GM04504 (cell line): ENCODE measurements around the gene DYSF.

ENCODE experiments used
- DNase-seq: peaks from one replicate; pipeline ENCODE4 v3.0.0-alpha.2; 2012; ENCODE audit warnings: low read depth

Gene DYSF

DNA sequence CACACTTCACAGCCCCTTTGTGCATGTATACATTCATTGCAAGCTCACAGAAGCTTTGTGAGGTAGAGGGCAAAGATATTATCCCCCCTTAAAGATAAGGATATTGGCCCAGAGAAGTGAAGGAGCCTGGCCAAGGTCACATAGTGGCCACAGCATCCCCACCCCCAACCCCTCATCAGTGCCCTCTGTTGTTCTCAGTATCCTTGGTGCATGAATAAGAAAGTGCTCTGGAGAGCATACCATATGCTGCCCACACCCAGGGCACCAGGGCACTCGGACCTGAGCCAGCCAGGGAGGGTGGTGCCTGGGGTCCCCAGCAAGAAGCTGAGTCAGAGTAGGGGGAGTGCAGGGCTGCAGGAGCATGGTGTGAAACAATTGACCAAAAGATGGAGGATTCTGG, 3.3 kb downstream of the DYSF start:
- no peak for DNase-seq

DNA sequence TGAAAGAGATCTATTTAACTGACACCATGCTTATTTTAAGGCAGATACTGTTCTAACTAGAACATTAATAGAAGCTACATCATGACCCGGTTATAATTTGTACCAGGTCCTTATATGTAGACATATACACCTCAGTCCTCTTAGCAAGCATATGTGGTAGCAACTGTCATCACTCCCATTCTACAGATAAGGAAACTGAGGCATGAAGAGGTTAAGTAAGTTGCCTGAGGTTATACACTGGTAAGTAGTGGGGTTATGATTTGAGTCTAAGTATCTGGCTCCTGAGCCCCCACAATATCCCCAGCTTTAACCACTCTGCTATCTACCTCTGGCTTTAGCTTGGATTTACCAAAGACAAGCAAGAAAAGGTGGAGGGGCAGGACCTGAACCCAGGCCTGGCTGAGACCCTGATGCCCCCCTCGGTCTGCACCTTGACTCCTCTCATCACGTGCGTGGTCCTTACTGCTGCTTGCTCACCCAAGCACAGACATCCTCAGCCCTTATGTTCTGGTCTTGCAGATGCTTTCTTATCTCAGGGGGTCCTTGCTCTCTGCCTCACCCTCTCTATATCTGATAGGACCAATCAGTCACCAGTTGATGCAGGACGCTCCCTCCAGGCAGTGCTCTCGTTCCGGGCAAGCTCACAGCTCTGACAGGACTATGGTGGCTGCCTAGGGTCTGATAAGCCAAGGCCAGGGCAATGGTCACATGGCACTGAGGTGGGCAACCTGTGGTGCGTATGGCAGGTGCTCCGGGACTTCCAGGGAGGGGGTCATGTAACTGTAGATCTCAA, 4.0 kb downstream of the DYSF start:
- no peak for DNase-seq

DNA sequence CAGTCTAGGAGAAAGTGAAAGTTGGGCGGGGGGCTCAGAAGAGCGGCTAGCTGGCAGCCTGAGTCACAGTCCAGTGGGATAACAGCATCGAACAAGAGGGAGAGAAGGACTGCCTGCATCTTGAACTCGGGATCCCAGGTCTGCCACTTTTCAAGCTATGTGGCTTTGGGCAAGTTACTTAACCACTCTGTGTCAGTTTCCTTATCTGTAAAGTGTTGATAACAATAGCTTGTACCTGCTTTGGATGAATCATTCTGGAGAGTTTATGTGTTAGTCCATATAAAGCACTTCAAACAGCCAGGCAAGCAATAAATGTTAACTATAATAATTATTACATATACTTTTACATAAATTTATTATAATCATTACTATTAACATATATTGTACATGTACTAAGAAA, 4.6 kb downstream of the DYSF start:
- no peak for DNase-seq

DNA sequence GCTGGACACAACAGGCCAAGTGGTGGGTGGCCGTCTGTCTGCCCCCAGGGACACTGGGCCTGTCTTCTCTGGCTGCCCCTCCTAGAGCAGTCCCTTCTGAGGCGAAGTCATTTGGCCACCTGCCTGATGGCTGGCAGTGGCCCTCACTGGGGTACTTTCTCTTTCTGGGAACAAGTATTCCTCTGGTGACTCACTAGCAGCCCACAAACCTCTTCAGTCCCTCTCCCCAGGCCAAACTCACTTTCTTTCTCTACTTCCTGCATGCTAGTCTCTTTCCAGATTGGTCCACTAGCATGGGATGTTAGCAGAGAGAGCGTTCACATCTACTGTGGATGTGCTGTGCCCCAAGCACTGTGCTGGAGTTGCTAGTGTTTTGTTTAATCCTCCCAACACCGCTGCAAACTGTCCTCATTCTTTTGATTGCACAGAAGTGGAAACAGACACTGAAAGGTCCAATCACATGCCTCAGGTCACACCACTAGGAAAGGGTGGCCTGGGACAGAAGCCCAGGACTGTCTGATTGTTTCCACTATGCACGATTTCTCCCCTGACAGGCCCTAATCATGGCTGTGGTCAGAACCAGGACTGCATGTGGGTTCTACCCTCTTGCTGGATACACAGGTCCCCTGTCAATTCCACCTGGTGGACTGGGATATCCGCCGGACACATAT, 5.2 kb downstream of the DYSF start:
- no peak for DNase-seq

DNA sequence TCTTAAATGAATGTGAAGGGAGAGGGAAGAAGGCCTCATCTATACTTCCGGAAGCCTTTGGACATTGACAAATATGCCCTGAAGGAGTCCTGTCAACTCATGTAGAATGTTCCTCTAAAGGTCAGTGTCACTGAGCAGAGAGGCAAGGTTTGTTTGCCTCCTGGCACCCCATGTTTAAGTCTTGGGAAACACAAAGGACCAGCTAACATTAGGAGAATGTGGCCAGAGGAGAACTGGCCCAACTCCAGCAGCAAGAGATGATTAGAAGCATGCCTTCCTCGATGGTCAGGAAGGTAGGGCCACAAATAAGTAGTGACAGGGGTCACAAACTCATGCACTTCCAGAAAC, 5.7 kb downstream of the DYSF start:
- DNase-seq, result no peak

DNA sequence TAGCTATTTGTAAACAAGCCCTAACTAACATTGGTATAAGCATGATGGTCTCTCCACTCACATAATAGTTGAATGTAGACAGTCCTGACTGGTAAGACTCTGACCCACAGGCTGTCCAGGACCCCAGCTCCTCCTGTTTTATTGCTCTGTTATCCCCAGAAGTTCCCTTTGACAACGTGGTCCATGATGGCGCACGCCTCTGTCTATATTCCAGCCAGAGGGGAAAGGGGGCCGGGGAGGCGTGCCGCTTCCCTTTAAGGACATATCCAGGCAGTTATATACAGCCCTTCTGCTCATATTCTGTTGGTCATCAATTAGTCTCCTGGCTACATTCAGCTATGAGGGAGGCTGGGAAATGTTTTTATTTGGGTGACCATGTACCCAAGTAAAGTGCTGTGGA, 6.7 kb downstream of the DYSF start:
- DNase-seq, result no peak

DNA sequence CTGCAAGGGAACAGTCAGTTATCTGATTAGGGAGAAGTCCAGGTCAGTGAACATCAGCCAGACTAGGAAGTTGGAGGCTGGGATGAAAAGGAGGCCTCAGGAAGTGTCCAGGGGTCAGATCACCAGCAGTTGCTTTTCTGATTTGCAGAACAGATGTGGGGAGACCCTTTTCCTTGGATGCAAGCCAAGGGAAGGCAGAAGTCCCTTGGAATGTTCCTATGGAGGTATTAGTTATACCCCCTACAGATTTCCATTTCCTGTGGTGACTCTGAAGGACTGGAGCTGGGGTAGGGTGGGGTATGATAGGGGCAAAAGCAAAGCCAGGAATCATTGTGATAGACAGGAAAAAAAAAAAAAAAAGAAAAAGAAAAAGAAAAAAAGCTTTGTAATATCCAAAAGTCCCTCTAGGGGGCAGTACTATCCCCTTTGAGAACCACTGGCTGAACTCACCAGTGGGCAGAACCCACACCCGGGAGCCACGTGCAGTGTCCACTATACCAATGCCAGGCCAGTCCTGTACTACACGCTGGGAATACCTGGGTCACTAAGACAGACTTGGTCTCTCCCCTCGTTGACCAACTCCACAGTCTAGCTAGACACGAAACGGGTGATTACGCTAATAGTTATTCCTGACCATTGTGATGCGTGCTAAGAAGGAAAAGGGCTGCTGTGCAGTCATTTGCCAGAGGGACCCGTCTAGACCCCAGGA, 7.4 kb downstream of the DYSF start:
- DNase-seq, result no peak

DNA sequence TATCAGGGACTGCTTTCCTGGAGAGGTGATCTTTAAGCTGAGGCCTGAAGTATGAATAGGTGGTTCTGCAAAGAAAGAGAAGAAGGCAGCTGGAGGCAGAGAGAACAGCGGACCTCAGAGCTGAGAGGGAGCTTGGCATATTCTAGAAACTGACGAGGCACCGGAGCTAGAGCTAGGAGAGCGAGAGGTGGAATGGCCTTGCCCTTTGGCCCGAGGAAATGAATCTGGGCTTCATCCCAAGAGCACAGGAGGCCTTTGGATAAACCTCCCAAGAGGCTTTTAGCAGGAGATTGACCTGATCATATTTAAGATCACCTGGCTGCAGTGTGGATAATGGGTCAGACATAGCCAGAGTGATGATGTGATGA, 7.9 kb downstream of the DYSF start:
- DNase-seq, result no peak

DNA sequence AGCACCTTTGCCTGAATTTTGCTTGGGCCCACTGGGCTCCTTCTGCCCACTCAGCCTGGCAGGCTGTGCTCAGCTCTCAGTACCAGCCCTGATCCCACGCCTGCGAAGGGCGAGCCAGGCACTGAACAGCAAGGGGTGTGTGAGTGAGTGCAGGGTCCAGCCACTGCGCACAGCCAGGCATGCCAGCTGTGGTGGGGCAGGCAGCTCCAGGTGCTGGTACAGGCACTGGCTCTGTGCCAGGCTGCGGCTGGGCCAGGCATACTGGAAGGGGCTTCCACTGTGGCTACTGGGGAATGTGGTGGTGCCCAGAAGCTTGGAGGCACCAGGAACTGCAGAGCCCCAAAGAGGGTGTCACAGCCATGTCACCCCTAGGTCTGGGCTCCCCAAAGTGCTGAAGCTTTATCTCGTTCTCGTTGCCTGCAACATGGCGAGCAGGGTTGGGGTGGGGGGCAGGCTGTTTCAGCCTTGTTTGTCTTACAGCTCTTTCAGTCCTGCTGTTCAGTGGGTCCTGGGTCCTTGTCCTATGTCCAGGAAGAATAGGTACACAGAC, 8.8 kb downstream of the DYSF start:
- DNase-seq, result no peak

DNA sequence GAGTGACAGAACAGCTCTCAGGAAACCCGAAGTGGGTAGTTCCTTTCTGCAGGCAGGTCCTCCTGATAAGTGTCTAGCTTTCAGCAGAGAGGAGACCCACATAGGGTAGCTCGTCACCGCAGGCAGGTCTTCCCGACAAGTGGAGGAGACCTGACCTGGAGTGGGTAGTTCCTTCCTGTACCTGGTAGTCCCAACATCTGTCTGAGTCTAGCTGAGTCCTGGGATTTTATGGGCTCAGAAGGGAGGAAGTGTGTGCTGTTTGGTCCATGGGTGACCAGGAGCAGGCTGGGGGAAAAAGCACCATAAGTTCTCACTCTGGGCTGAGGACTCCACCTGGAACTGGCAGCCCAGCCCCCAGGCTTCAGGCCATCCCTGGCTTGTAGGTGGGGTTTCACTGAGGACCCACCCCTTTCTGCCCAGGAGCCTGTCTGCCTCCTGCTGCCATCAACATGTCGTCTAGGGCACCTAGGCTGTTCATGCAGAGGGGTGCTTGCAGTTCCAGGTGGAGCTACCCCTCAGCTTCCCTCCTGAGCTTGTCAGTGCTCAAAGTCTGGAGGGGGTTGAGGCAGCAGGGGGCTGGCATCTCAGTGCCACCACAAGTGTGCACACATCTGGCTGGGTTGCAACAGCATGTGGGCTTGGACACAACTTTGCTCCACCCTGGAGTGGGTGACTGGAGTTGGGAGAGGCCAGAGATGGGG, 9.4 kb downstream of the DYSF start:
- DNase-seq, result no peak

DNA sequence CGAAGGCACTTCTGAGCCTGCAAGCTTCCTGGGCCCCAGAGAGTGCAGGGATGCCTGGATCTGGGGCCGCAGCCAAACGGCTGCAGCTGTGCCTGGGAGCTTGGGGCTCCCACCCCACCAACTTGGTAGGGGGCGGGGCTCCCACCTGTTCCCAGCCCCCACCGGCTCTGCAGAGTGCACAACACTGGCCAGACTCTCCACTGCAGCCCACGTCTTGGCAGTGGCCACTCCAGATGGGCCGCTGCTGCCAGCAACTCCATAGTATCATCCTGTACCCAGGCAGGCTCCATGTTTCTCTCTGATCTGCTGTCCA, 9.9 kb downstream of the DYSF start:
- DNase-seq, result no peak

DNA sequence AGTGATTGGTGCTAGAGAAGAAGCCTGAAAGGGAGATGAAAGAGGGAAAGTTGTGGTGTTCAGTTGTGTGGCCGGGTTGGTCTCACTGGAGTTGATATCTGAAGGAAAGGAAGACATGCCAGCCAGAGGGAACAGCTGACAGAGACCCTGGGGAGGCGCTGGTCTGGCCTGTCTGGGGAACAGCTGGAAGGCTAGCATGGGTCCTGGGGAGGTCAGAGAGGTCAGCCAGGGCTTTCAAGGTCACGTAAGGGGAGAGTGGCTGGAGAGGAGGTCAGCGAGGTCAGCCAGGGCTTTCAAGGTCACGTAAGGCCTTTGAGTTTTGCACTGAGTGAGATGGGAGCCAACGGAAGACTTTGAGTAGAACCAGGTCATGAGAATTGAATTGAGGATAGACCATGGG, 11.0 kb downstream of the DYSF start:
- no peak for DNase-seq

DNA sequence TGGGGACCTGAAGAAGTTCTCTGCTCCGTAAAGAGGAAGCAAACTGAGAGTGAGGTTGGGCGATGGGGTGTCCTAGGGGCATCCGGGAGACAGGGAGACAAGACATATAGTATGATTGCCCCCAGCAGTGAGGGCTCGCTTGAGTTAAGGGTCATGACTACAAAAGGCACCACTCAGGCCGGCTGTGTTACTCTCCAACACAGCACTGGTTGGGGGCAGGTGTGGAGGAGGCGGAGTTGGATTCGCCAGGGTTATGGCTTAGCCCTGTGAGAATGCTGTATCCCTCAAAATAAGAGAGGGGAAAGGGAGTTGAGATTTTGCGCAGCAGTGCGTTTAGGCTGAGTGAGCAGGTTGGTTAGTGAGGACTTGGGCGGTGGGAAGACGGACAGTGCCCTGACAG, 12.0 kb downstream of the DYSF start:
- DNase-seq, result no peak

DNA sequence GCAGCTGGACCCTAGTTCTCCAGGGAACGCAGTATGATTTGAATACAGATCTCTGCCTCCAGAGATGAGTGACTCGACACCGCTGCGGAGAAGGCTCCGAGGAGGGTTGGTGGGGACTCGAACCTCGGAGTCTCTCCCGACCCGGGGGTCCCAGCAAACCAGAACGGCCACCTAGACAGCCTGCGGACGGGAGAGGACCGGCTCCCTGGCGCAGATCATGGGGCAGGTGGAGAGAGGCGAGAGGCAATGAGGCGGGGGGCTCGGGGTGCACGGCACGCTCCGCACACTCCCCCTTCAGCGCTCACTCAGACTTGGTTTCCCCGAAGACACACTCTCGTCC, 12.6 kb downstream of the DYSF start:
- DNase-seq, result no peak

DNA sequence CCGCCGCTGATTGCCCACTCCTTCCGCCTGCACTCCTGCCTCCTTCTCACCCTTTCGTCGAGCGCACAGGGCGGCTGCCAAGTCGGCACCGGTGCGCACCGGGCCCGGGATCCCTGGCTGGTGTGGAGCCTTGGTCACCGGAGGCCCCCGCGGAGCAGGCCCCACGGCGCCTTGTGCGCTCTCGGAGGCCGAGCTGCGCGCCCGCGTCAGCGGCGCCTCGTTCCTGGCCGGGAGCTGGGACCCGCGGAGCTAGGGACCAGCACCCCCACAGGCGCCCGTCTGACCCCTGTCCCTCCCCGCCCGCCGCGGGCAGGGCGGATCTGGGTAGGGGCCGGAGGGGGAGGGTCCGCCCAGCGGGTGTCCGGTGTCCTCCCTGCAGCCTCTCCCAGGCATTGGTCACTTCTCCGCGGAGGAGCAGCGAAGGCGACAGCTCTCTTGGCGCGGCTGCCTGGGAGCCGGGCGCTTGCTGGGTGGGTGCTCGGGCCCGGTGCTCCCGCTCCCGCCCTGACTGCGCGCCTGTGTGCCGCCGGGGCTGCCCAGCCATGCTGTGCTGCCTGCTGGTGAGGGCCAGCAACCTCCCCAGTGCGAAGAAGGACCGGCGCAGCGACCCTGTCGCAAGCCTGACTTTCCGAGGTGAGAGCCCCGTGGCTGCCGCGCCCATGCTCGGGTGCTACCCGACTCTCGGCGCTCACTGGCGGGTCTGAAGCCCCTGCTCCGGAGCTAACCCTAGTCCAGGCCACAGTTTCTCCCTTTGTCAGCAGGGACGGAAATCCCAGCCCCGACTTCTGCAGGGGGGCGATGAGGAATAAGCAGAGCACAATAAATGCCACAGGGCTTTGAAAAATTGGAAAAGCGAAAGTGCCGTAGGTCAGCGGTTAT, 13.2 kb downstream of the DYSF start:
- DNase-seq, result no peak

DNA sequence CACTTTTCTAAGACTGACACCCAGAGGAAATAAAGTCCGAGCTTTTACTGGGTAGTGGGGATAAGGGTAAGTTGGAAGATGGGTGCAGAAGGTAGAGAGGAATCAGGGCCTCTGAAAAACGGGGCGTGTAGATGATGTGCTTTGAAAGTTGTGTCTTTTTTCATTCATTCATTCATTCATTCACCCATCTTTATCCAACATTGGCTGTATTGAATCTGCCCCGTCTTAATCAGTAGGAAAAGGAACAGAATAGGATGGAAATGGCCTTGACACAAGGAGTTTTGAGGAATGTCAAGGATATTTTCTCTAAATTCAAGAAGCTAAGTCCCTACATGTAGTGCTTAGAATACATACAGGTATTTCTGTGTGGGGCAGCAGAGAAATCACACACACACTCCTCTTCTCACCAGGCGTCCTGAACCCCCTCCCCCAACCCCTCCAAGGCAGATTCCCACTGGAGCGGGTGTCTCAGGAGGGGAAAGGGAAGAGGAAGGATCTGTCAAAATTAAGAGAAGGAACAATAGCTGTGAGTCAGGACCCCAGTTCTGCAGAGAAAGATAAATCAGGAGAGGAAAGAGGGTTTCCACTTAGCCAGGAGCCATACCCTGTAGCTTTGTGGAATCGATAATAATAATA, 13.9 kb downstream of the DYSF start:
- no peak for DNase-seq

DNA sequence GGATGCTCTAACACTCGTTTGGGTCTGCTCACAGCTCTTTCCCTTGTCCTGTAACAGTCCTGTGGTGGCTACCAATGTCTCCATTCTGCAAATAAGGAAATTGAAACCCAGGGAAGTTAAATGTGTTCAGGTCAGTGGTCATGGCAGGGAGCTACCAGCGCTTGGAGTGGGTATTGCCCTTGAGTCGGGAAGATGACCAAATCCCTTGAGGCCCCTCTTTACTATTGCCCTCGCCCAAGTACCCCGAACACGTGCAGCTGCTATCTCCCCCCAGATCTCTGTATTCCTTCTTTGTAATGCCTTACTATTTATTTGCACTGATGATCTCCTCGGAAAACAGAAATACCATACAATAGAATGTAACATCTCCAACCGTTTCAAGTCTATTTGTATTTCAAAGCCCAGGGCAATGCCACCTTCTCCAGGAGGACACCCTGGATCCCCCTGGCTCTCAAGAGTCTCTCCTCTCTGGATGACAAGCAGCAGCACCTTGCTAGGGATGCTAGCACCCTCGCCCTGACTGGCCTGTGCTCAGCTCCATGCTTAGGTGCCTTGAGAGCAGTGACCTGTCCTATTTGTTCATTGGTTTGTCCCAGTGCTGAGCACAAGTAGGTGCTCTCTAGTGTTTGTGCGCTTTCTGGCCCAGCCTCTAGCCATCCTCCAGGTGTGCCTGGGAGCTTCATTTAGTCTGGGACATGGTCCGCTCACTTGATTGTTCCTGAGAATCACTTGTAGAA, 15.1 kb downstream of the DYSF start:
- no peak for DNase-seq

DNA sequence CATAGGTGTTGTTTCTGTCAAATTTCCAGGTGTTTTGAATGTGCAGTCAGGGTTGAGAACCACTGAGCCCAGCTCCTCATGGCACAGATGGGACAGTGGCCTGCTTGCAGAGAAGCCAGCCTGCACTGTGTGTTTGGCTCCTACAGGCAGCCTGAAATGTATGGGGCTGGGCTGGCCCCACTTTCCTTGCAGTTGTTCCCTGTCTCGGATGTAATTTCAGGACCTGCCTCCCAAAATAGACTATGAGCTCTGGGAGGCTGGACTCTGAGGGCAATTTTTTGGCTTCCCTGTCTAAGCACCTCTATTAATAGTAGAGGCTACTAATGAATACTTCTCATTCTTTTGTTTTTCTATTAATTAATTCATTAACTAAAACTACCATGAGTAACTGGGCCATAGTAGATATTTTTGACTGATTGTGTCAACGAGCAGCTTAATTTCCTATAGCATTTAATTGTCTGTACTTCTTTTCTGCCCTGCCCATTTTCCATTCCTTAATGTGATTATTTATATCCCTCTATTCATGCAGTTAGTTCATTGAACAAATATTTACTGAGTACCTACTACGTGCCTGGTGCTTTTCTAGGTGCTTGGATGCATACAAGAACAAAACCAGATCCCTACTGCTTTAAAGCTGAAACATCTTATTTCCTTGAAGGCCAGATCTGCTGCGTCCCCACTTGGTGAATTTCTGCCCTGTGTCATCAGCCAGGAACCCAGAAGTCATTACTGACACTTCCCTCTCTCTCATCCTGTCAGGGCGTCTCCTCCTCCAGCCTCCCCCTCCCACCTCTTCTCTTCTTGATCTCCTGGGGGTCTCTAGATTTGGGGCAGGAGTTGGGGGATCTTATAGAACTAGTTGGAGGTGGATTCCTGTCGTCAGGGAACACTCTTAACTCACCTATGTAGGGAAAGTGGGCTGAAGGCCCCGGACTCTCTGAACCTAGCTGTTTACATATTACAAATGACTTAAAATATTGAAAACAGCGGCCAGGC, 16.3 kb downstream of the DYSF start:
- DNase-seq, result no peak

DNA sequence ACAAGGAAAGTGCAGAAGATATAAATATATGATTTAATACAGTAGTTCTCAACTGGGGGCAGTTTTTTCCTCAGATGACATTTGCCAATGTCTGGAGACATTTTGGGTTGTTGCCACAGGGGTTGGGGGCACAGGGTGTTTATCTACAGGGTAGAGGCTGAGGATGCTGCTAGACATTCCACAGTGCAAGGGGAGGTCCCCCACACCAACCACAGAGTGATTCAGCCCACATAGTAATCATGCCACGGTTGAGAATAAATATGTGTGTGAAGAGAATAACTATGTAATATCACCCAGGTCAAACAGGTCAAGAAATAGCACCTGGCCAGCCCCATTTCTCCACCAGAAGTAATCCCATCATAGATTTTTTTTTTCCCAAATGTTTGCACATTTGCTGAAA, 17.9 kb downstream of the DYSF start:
- no peak for DNase-seq
